Measurements from ENCODE around the gene ZNF80. TPM values are rescaled to one million over a fixed set of nuclear protein-coding genes. Genes with fewer than 3 reads are reported as not detected.

ZNF80 gene
- total and polyA plus RNA-seq, 2 of the 13 experiments (the other 11 are each of a cell fraction or from before 2014, with no cell fraction given): not detected

DNA sequence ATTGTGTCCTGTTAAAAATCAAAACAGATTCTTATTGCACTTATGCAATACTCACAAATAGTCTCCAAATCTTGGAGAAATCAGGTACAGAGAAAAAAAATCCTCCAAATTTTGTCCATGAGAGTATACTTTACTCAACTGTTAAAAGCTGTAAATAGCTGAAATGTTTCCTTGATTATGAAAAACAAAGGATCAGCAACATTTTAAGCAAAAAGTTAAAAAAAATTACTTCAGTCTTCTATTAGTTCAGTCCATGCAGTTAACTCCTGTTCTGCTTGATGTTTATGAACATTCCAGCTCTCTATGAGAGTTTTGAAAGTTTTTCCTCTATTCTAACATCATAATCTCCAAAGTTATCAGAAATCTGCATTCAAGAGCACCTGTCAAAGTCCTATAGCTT lies 22.8 kb upstream of the ZNF80 start:
- Histone ChIP-seq H3K36me3 (replicated peaks in 1 of 2; ENCODE audit: control insufficient read depth in 1 of 2, insufficient read depth in 2 of 2, low read length in 2 of 2) (no peaks in the 10 kb centered on the region), H3K79me2 (ENCODE audit: insufficient read depth, low read length) (no peaks in the 10 kb centered on the region), H4K20me1 (ENCODE audit: insufficient read depth, low read length) (no peaks in the 10 kb centered on the region), H3K27ac (ENCODE audit: extremely low read length, insufficient read depth, low read length) (no peak overlapping the region), H3K9ac (ENCODE audit: insufficient read depth, low read depth, low read length) (no peak overlapping the region), H3K4me3 (replicated peaks in 1 of 3; ENCODE audit: insufficient read depth in 1 of 3, low read depth in 2 of 3, low read length in 3 of 3) (no peak overlapping the region), H3K4me2 (ENCODE audit: low read depth, low read length) (no peak overlapping the region), H3K9me3 (ENCODE audit: low read length) (no peaks in the 10 kb centered on the region; the same call in 1 of the 2 replicates), H3K27me3 (ENCODE audit: control insufficient read depth in 1 of 2, insufficient read depth in 2 of 2, low read length in 2 of 2) (no peaks in the 10 kb centered on the region; a peak in 1 of 5 replicates), H2AFZ (ENCODE audit: low read length) (no peak overlapping the region), H3K4me1 (ENCODE audit: insufficient read depth, low read length) (no peaks in the 10 kb centered on the region)
- FAIRE-seq: no peak
- BruUV-seq (replicated peaks): no TSS peak
- intact Hi-C loops (cut with micrococcal nuclease; ENCODE audit: unreplicated experiment) (no loop called here), in situ Hi-C loops (cut with HindIII; ENCODE audit: extremely low pct_ligation_motif_present, low pct_unique_long_range_greater_than_20kb) (no loop called here)
- POLR2A ChIA-PET: no interaction called here
- no peak for ATAC-seq
- CTCF ChIA-PET (ENCODE audit: low intra/inter-chr PET ratio, low total read pairs): no interaction called here
- DNase-seq (ENCODE audit: low spot score): no peak
- TF ChIP-seq ZFY (CRISPR knock-in tag; IDR thresholded peaks at IDR 0.05) (no peak), NFAT5 (CRISPR knock-in tag; IDR thresholded peaks at IDR 0.05) (no peak), STAT5B (CRISPR knock-in tag; IDR thresholded peaks at IDR 0.05) (no peak)

DNA sequence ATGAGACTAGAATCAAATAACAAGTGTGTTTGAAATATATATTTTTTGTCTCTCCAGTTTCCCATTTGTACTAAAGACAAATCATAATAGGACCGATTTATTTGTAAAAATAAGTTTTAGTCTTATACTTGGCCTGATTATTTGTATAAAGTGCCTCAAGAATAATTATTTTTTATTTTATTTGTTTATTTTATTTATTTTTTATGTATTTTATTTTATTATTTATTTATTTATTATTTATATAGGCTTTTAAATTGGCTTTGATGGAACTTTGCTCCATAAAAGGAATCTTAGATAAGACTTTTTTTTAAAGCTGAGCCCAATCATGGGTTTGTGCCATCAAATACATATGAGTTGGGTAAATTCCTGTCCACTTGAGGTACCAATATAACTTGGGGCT lies 22.2 kb upstream of the ZNF80 start:
- FAIRE-seq (no peak), DNase-seq (ENCODE audit: low spot score) (no peak), ATAC-seq (no peak)
- 0% methylated on average over 1 of the region's 1 CpG for WGBS (ENCODE audit: low lambda C conversion rate)
- POLR2A ChIA-PET: no interaction called here
- no TSS peak for BruUV-seq (replicated peaks)
- in situ Hi-C loops (cut with HindIII; ENCODE audit: extremely low pct_ligation_motif_present, low pct_unique_long_range_greater_than_20kb) (no loop called here), intact Hi-C loops (cut with micrococcal nuclease; ENCODE audit: unreplicated experiment) (no loop called here)
- Histone ChIP-seq H3K4me2 (ENCODE audit: low read depth, low read length) (no peak overlapping the region), H2AFZ (ENCODE audit: low read length) (no peak overlapping the region), H3K36me3 (replicated peaks in 1 of 2; ENCODE audit: control insufficient read depth in 1 of 2, insufficient read depth in 2 of 2, low read length in 2 of 2) (no peaks in the 10 kb centered on the region), H4K20me1 (ENCODE audit: insufficient read depth, low read length) (no peaks in the 10 kb centered on the region), H3K4me3 (replicated peaks in 1 of 3; ENCODE audit: insufficient read depth in 1 of 3, low read depth in 2 of 3, low read length in 3 of 3) (no peak overlapping the region), H3K9ac (ENCODE audit: insufficient read depth, low read depth, low read length) (no peak overlapping the region), H3K27ac (ENCODE audit: extremely low read length, insufficient read depth, low read length) (no peak overlapping the region), H3K9me3 (ENCODE audit: low read length) (no peaks in the 10 kb centered on the region; the same call in 1 of the 2 replicates), H3K27me3 (ENCODE audit: control insufficient read depth in 1 of 2, insufficient read depth in 2 of 2, low read length in 2 of 2) (no peaks in the 10 kb centered on the region; a peak in 1 of 5 replicates), H3K4me1 (ENCODE audit: insufficient read depth, low read length) (no peaks in the 10 kb centered on the region), H3K79me2 (ENCODE audit: insufficient read depth, low read length) (no peaks in the 10 kb centered on the region)
- CTCF ChIA-PET (ENCODE audit: low intra/inter-chr PET ratio, low total read pairs): no interaction called here
- TF ChIP-seq, protein P1, sequence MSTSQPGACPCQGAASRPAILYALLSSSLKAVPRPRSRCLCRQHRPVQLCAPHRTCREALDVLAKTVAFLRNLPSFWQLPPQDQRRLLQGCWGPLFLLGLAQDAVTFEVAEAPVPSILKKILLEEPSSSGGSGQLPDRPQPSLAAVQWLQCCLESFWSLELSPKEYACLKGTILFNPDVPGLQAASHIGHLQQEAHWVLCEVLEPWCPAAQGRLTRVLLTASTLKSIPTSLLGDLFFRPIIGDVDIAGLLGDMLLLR (CRISPR knock-in tag; IDR thresholded peaks at IDR 0.05): no peak
- no peak for TF ChIP-seq DRAP1 (CRISPR knock-in tag; IDR thresholded peaks at IDR 0.05)
- no peak for TF ChIP-seq ZNF780A (CRISPR knock-in tag; IDR thresholded peaks at IDR 0.05)
- TF ChIP-seq ZNF138 (CRISPR knock-in tag; IDR thresholded peaks at IDR 0.05; ENCODE audit: low read depth): no peak
- TF ChIP-seq PCBP2 (optimal IDR thresholded peaks at IDR 0.05; ENCODE audit: low read depth, low read length, poor library complexity, severe bottlenecking): no peak
- no peak for TF ChIP-seq U2AF2 (IDR thresholded peaks at IDR 0.05; ENCODE audit: low read depth, low read length)
- no peak for TF ChIP-seq RBM22 (optimal IDR thresholded peaks at IDR 0.05; ENCODE audit: low read length)
- TF ChIP-seq, protein P2, sequence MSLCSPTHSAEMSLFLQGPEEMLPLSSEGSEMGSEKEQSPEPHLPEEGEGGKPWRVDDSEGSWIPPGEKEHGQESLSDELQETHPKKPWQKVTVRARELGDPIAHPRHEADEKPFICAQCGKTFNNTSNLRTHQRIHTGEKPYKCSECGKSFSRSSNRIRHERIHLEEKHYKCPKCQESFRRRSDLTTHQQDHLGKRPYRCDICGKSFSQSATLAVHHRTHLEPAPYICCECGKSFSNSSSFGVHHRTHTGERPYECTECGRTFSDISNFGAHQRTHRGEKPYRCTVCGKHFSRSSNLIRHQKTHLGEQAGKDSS (CRISPR knock-in tag; IDR thresholded peaks at IDR 0.05; ENCODE audit: borderline replicate concordance, low read depth): no peak
- no peak for TF ChIP-seq ZBTB42 (CRISPR knock-in tag; IDR thresholded peaks at IDR 0.05)
- TF ChIP-seq NFIC (IDR thresholded peaks at IDR 0.05; ENCODE audit: low read length): no peak

All from HepG2 (cell line).